HepG2 (cell line): ENCODE data around the gene RAG2. TPM values are rescaled to one million over a fixed set of nuclear protein-coding genes. Genes with fewer than 3 reads are reported as not detected.

Experiments
- ATAC-seq: fragments of 200-7000 bp; cut with Tn5 transposase; 3 replicates; pipeline ENCODE4 v1.9.1; 2020; ENCODE audit warnings: mild to moderate bottlenecking, moderate library complexity
- BruUV-seq: library from RNA; stranded (reverse); fragments of 400-500 nt; replicated peaks from 2 replicates; lab custom pipeline; 2021; lab: Mats Ljungman, UMichigan
- CTCF ChIA-PET: fragments of 300-600 bp; formaldehyde crosslinking; extraction: SDS; loops from one replicate; lab custom pipeline; 2021; ENCODE audit warnings: low total read pairs, inconsistent platforms, low intra/inter-chr PET ratio; lab: Yijun Ruan, JAX
- POLR2A ChIA-PET: fragments of 350-600 bp; sonication (Branson Sonifier 250); formaldehyde crosslinking; loops from one replicate; lab custom pipeline; 2020; ENCODE audit warnings: antibody characterized with exemption, inconsistent platforms; lab: Yijun Ruan, JAX
- DNase-seq: peaks from one replicate; pipeline ENCODE4 v3.0.0-alpha.2; 2015; ENCODE audit warnings: low spot score
- FAIRE-seq: peaks from 3 replicates; lab custom pipeline; 2011; peaks lifted over from hg19 to GRCh38; lab: Jason Lieb, UNC
- H2AFZ ChIP-seq: one replicate; pipeline ENCODE4 v1.6.1; 2011; ENCODE audit warnings: low read length, inconsistent platforms
- H3K27ac ChIP-seq: fragments of 300-600 bp; 3 replicates; pipeline ENCODE4 v1.8.0; 2011; ENCODE audit warnings: mixed run types, mild to moderate bottlenecking, mixed read lengths, low read length, inconsistent platforms; ENCODE audit not compliant: insufficient read depth; ENCODE audit errors: extremely low read length
- H3K27me3 ChIP-seq, 2 experiments: fragments of 200-600 bp in 1 of 2; 2 replicates in 1 of 2; 3 replicates in 1 of 2; pipeline versions ENCODE4 v1.6.0 to v1.8.0; 2011; ENCODE audit warnings: low read length in 2 of 2, mild to moderate bottlenecking in 2 of 2, moderate library complexity in 2 of 2, inconsistent platforms in 1 of 2; ENCODE audit not compliant: insufficient read depth in 2 of 2, control insufficient read depth in 1 of 2
- H3K36me3 ChIP-seq, 2 experiments: fragments of 200-600 bp in 1 of 2; replicated peaks in 1 of 2; 2 replicates in 1 of 2; 3 replicates in 1 of 2; pipeline versions ENCODE4 v1.5.1 to v1.8.0; 2011; ENCODE audit warnings: low read length in 2 of 2, inconsistent platforms in 1 of 2; ENCODE audit not compliant: insufficient read depth in 2 of 2, control insufficient read depth in 1 of 2
- H3K4me1 ChIP-seq: 2 replicates; pipeline ENCODE4 v1.5.1; 2012; ENCODE audit warnings: low read length, inconsistent platforms; ENCODE audit not compliant: insufficient read depth
- H3K4me2 ChIP-seq: 2 replicates; pipeline ENCODE4 v1.6.0; 2011; ENCODE audit warnings: low read depth, low read length, inconsistent platforms
- H3K4me3 ChIP-seq, 3 experiments: fragments of 200-600 bp in 1 of 3; sonication (generic), shearing (Covaris generic) in 1 of 3; replicated peaks in 1 of 3; 2 replicates each; pipeline ENCODE4 v1.5.1; 2011 to 2016; ENCODE audit warnings: low read length in 3 of 3, inconsistent platforms in 2 of 3, low read depth in 2 of 3, mild to moderate bottlenecking in 2 of 3, control low read depth in 1 of 3, mixed read lengths in 1 of 3; ENCODE audit not compliant: insufficient read depth in 1 of 3
- H3K79me2 ChIP-seq: one replicate; pipeline ENCODE4 v1.6.1; 2011; ENCODE audit warnings: low read length, inconsistent platforms; ENCODE audit not compliant: insufficient read depth
- H3K9ac ChIP-seq: 2 replicates; pipeline ENCODE4 v1.6.0; 2011; ENCODE audit warnings: mild to moderate bottlenecking, low read depth, low read length, inconsistent platforms; ENCODE audit not compliant: insufficient read depth
- H3K9me3 ChIP-seq: 2 replicates; pipeline ENCODE4 v1.5.1; 2012; ENCODE audit warnings: mild to moderate bottlenecking, low read length
- H4K20me1 ChIP-seq: 2 replicates; pipeline ENCODE4 v1.6.0; 2011; ENCODE audit warnings: inconsistent platforms, mild to moderate bottlenecking, low read length, moderate library complexity; ENCODE audit not compliant: insufficient read depth
- POLR2A ChIP-seq, 2 experiments: IDR thresholded peaks; 2 replicates each; pipeline ENCODE4 v1.6.1; 2011; ENCODE audit warnings: low read depth in 2 of 2, low read length in 2 of 2, mild to moderate bottlenecking in 1 of 2, moderate library complexity in 1 of 2; ENCODE audit not compliant: insufficient read depth in 1 of 2
- RNF2 ChIP-seq: fragments of 450-650 bp; conservative IDR thresholded peaks from 2 replicates; pipeline ENCODE4 v1.6.1; 2016; ENCODE audit warnings: low read depth
- SMARCE1 ChIP-seq: fragments of 450-650 bp; IDR thresholded peaks from 2 replicates; pipeline ENCODE4 v1.6.1; 2017; ENCODE audit warnings: borderline replicate concordance
- TARDBP ChIP-seq: sonication (generic); formaldehyde crosslinking; IDR thresholded peaks from 2 replicates; pipeline ENCODE4 v1.8.0; 2022; ENCODE audit warnings: mild to moderate bottlenecking, missing genetic modification reagents
- ZBTB7A ChIP-seq: sonication (generic); formaldehyde crosslinking; IDR thresholded peaks from 2 replicates; pipeline ENCODE4 v1.8.0; 2022; ENCODE audit warnings: mild to moderate bottlenecking, missing genetic modification reagents
- ZNF747 ChIP-seq: sonication (generic); formaldehyde crosslinking; IDR thresholded peaks from 2 replicates; pipeline ENCODE4 v1.8.1; 2023; ENCODE audit warnings: missing genetic modification reagents, mild to moderate bottlenecking, borderline replicate concordance
- WGBS: methylation state at CpG from one replicate; pipeline ENCODE4 v1.1.6; 2017; ENCODE audit warnings: low lambda C conversion rate; 5-methylcytosine and 5-hydroxymethylcytosine counted together
- in situ Hi-C: cut with HindIII; loops from 2 replicates; pipeline ENCODE4 v1.10.0; 2017; ENCODE audit warnings: low pct_unique_long_range_greater_than_20kb; ENCODE audit not compliant: extremely low pct_ligation_motif_present
- intact Hi-C: fragments of 100-400 bp; cut with micrococcal nuclease; formaldehyde crosslinking; loops from one replicate; pipeline ENCODE4 v1.10.0; 2022; ENCODE audit not compliant: unreplicated experiment
- polyA plus RNA-seq, 8 experiments: library from polyadenylated mRNA; depleted of rRNA in 3 of 8; stranded (reverse) in 7 of 8; unstranded in 1 of 8; fragments of >200 nt; fragmentation: Illumina TruSeq in 4 of 8; extraction: Trizol in 4 of 8; gene quantifications; 2 replicates each; pipeline versions ENCODE4 v1.2.1 to v1.2.3, GENCODE V29; 2011 to 2016; ENCODE audit warnings: low read depth in 4 of 8, missing spikeins in 1 of 8, mixed read lengths in 1 of 8; ENCODE audit not compliant: insufficient read depth in 1 of 8
- total RNA-seq, 5 experiments: library from RNA; depleted of rRNA; stranded (reverse); fragments of >200 nt; fragmentation: Illumina TruSeq; extraction: Trizol; gene quantifications; 2 replicates each; pipeline ENCODE4 v1.2.3, GENCODE V29; 2016; ENCODE audit warnings: low read depth in 1 of 5
- TF ChIP-seq, protein P1 (sequence below): sonication (generic); formaldehyde crosslinking; conservative IDR thresholded peaks from 2 replicates; pipeline ENCODE4 v1.5.0; 2020; ENCODE audit warnings: missing genetic modification reagents
- TF ChIP-seq, protein P2 (sequence below): sonication (generic); formaldehyde crosslinking; IDR thresholded peaks from 2 replicates; pipeline ENCODE4 v1.5.0; 2020; ENCODE audit warnings: missing genetic modification reagents

Gene RAG2
- total and polyA plus RNA-seq, 2 of the 13 experiments (the other 11 are each of a cell fraction or from before 2014, with no cell fraction given): not detected

DNA sequence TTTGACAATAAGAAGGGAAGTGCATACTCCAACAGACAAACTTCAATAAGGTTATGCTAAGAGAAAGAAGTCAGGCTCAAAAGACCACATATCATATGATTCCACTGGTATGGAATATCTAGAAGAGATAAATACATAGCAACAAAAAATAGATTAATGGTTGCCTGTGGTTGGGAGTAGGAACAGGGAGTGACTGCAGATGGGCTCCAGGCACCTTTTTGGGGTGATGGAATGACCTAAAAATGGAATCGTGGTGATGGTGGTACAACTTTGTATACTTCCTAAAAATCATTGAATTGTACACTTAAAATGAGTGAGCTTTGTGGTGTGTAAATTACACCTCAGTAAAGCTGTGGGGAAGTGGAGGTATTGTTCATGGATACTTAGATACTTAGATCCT, 29.0 kb upstream of the RAG2 start (continued):
- TF ChIP-seq, protein P1, sequence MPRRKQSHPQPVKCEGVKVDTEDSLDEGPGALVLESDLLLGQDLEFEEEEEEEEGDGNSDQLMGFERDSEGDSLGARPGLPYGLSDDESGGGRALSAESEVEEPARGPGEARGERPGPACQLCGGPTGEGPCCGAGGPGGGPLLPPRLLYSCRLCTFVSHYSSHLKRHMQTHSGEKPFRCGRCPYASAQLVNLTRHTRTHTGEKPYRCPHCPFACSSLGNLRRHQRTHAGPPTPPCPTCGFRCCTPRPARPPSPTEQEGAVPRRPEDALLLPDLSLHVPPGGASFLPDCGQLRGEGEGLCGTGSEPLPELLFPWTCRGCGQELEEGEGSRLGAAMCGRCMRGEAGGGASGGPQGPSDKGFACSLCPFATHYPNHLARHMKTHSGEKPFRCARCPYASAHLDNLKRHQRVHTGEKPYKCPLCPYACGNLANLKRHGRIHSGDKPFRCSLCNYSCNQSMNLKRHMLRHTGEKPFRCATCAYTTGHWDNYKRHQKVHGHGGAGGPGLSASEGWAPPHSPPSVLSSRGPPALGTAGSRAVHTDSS (CRISPR knock-in tag): no peak

DNA sequence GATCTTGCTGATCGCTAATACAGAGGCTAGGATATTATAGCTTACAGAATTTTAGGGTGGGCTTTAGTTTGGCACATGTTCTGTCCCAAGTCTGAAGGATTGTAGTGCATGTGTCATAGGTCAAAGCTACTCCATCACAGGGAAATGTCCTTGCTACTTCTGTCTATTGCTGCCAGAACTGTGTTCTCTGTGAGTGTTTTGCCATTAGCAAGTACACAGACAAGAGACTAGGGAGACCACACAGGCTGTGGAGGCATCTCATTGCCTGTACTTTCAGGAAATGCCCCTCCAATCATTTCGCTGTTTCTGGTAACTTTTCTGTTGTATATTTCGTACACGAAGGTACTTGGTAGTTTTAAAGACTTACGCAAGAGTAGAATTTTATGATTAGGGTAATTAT, 25.5 kb upstream of the RAG2 start:
- intact Hi-C loops: no loop called here
- ATAC-seq (no peak), DNase-seq (no peak)
- CTCF ChIA-PET: interaction anchor here (1.7 kb wide), 1 partner anchor 59 kb away, joined by 18 read pairs; no protein-coding TSS in a partner anchor
- WGBS: 86% methylated on average over 5 of the region's 5 CpGs
- H3K9me3 ChIP-seq: no peaks in the 10 kb centered on the region
- no TSS peak for BruUV-seq
- no peak overlapping the region for H2AFZ ChIP-seq
- H3K79me2 ChIP-seq: no peaks in the 10 kb centered on the region
- POLR2A ChIA-PET: no interaction called here
- H3K36me3 ChIP-seq: no peaks in the 10 kb centered on the region
- TF ChIP-seq ZBTB7A (CRISPR knock-in tag) (no peak), ZNF747 (CRISPR knock-in tag) (no peak), RNF2 (no peak), POLR2A (IDR thresholded peaks at IDR 0.05; ENCODE audit: insufficient read depth in 1 of 2, low read depth in 2 of 2, low read length in 2 of 2) (no peak), SMARCE1 (no peak), TARDBP (CRISPR knock-in tag) (no peak)
- TF ChIP-seq, protein P2, sequence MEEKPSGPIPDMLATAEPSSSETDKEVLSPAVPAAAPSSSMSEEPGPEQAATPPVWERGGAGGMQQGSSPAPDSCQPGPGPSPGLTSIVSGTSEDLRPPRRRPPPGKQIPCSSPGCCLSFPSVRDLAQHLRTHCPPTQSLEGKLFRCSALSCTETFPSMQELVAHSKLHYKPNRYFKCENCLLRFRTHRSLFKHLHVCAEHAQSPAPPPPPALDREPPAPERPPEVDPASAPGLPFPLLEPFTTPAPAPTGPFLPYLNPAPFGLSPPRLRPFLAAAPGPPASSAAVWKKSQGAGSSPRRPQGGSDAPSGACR (CRISPR knock-in tag): no peak
- TF ChIP-seq, all 625 proteins: peak for 0
- Histone ChIP-seq H3K27ac (no peak overlapping the region), H3K4me3 (no peak overlapping the region), H4K20me1 (no peaks in the 10 kb centered on the region), H3K4me2 (no peak overlapping the region), H3K9ac (no peak overlapping the region), H3K4me1 (no peaks in the 10 kb centered on the region), H3K27me3 (no peaks in the 10 kb centered on the region)
- in situ Hi-C loops: loop anchor here (5.0 kb wide), 1 partner anchor 61 kb away; no protein-coding TSS in a partner anchor
- FAIRE-seq: no peak
